Kidney epithelial cell (primary cell): ENCODE measurements around the gene GNAI3. TPM values are rescaled to one million over a fixed set of nuclear protein-coding genes. Genes with fewer than 3 reads are reported as not detected.

Experiments
- DNase-seq: peaks from one replicate; pipeline ENCODE4 v3.0.0-alpha.2; 2010; ENCODE audit warnings: low read depth
- H3K27me3 ChIP-seq: 2 replicates; pipeline ENCODE4 v1.6.0; 2011; ENCODE audit warnings: low read length; ENCODE audit not compliant: control insufficient read depth, insufficient read depth
- H3K36me3 ChIP-seq: 2 replicates; pipeline ENCODE4 v1.5.1; 2011; ENCODE audit warnings: low read length; ENCODE audit not compliant: control insufficient read depth, insufficient read depth
- H3K4me3 ChIP-seq: 2 replicates; pipeline ENCODE4 v1.5.1; 2011; ENCODE audit warnings: low read depth, mild to moderate bottlenecking, control low read depth, low read length
- CTCF ChIP-seq: IDR thresholded peaks from 2 replicates; pipeline ENCODE4 v1.5.1; 2011; ENCODE audit warnings: mild to moderate bottlenecking, moderate library complexity, low read length, control low read depth, inconsistent platforms; ENCODE audit not compliant: insufficient read depth, poor library complexity, severe bottlenecking
- total RNA-seq: library from RNA; depleted of rRNA; stranded (reverse); fragments of >200 nt; gene quantifications from 2 replicates; pipeline ENCODE4 v1.2.3, GENCODE V29; 2015

The GNAI3 gene
- total RNA-seq, 1 donor from 2014 or later: 11.9 TPM

GRCh38 chr1:109643385-109644230 is 95.2 kb downstream of the GNAI3 start:
- DNase-seq: no peak
- no peaks in the 10 kb centered on the region for H3K36me3 ChIP-seq
- H3K4me3 ChIP-seq: no peak overlapping the region
- no peaks in the 10 kb centered on the region for H3K27me3 ChIP-seq
- peak; percentile 95 for TF ChIP-seq CTCF

- Histone ChIP-seq H3K4me3 (no peak overlapping the region), H3K27me3 (no peaks in the 10 kb centered on the region), H3K36me3 (no peaks in the 10 kb centered on the region)
- no peak for DNase-seq
- TF ChIP-seq CTCF: no peak
Observed at GRCh38 chr1:109644670-109645069, 96.3 kb downstream of the GNAI3 start.

GRCh38 chr1:109649491-109649914 is 101.1 kb downstream of the GNAI3 start:
- DNase-seq: no peak
- TF ChIP-seq CTCF: no peak
- Histone ChIP-seq H3K36me3 (no peaks in the 10 kb centered on the region), H3K4me3 (no peak overlapping the region), H3K27me3 (no peaks in the 10 kb centered on the region)

- Histone ChIP-seq H3K27me3 (no peaks in the 10 kb centered on the region), H3K4me3 (no peak overlapping the region), H3K36me3 (no peaks in the 10 kb centered on the region)
- no peak for DNase-seq
- TF ChIP-seq CTCF: no peak
Observed at GRCh38 chr1:109650609-109651008, 102.2 kb downstream of the GNAI3 start.

GRCh38 chr1:109652402-109652801 is 104.0 kb downstream of the GNAI3 start:
- H3K36me3 ChIP-seq: no peaks in the 10 kb centered on the region
- no peak for TF ChIP-seq CTCF
- H3K27me3 ChIP-seq: no peaks in the 10 kb centered on the region
- no peak for DNase-seq
- no peak overlapping the region for H3K4me3 ChIP-seq

GRCh38 chr1:109653306-109653705 is 104.9 kb downstream of the GNAI3 start:
- H3K36me3 ChIP-seq: no peaks in the 10 kb centered on the region

More at GRCh38 chr1:109653306-109653705, 104.9 kb downstream of the GNAI3 start:
- no peaks in the 10 kb centered on the region for H3K27me3 ChIP-seq
- no peak for DNase-seq
- TF ChIP-seq CTCF: no peak
- H3K4me3 ChIP-seq: no peak overlapping the region
